GM21528 (cell line): Measurements from ENCODE around the gene ZNF148.
"Not testable (repeated sequence)": the region's sequence is repeated elsewhere in the genome, so short reads cannot be mapped to it uniquely, and the experiment has no call there.

Source experiments
- ATAC-seq: cut with Tn5 transposase; IDR thresholded peaks from one replicate; pipeline ENCODE4 v1.9.1; 2021; ENCODE audit warnings: mild to moderate bottlenecking, moderate library complexity; ENCODE audit not compliant: unreplicated experiment, low FRiP score

The ZNF148 gene, protein sequence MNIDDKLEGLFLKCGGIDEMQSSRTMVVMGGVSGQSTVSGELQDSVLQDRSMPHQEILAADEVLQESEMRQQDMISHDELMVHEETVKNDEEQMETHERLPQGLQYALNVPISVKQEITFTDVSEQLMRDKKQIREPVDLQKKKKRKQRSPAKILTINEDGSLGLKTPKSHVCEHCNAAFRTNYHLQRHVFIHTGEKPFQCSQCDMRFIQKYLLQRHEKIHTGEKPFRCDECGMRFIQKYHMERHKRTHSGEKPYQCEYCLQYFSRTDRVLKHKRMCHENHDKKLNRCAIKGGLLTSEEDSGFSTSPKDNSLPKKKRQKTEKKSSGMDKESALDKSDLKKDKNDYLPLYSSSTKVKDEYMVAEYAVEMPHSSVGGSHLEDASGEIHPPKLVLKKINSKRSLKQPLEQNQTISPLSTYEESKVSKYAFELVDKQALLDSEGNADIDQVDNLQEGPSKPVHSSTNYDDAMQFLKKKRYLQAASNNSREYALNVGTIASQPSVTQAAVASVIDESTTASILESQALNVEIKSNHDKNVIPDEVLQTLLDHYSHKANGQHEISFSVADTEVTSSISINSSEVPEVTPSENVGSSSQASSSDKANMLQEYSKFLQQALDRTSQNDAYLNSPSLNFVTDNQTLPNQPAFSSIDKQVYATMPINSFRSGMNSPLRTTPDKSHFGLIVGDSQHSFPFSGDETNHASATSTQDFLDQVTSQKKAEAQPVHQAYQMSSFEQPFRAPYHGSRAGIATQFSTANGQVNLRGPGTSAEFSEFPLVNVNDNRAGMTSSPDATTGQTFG

DNA sequence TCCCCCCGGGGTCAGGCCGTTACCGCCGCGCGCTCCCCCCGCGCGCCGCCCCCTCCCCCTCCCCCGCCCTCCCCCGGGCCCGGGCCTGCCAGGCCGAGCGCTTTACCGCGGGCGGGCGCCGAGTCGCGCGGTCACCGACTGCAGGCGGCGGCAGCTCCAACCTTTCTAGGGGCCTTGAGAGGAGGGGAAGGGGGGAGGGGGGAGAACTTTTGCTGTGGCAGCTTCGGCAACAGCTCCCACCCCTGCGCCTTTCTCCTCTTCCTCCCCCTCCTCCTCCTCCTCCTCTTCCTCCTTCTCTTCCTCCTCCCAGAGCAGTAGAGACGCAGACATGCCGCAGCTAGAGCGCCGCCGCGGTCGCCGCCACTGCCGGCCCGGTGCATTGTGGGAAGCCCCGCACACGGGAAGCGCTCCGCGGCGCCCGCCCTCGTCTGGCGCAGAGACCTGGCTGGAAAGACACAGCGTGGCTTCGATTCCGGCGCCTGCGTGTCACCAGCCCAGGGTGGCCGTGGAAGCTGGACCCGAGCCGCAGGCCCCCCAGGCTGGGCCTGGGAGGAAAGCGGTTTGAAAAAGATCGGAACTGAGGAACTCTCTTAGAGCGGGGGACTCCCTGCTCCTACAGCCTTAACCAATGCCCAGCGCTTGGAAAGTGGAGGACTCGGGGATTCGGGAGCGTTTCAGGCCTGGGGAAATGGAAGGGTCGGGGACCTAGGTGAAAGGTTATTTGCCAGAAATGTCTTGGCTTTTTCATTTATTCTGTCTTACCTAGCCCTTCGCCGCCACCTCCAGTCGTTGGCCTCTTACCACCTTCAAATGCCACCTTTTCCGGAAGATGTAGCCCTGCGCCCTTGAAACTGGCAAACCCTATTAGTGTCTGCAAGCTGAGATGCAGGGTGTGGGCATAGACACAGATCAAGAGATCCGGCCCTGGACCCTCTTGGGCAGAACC is at the start of gene ZNF148:
Gene ZNF148 (minus strand): TSS at position 330 of the 946 bp plus-strand sequence. CDS start 61,685 bp downstream, outside the sequence.
- peak; percentile 84 for ATAC-seq

GRCh38 chr3:125418306-125418705 is 43.2 kb upstream of the ZNF148 start:
- ATAC-seq: no peak

- ATAC-seq: no peak
Measured at GRCh38 chr3:125416235-125416634, 41.1 kb upstream of the ZNF148 start.

- ATAC-seq: no peak
Measured at GRCh38 chr3:125414669-125415068, 39.5 kb upstream of the ZNF148 start.

DNA sequence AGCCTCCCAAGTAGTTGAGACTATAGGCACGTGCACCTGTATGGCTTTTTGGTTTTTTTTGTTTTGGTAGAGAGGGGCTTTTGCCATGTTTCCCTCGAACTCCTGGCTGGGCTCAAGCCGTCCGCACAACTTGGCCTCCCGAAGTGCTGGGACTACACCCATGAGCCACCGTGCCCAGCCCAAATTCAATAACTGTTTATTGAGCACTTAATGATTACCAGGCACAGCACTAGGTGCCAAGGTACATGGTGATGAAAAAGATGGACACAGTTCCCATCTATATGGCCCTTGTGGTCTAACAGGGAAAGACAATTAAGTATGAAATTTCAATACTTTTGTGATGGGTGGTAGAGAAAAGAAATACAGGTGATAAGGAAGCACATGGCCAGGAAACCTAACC is 35.8 kb upstream of the ZNF148 start:
- no peak for ATAC-seq

GRCh38 chr3:125406070-125406469 is 30.9 kb upstream of the ZNF148 start:
- no peak for ATAC-seq

- ATAC-seq: not testable (repeated sequence)
Measured at GRCh38 chr3:125405515-125405914, 30.4 kb upstream of the ZNF148 start.

- ATAC-seq: no peak
Measured at GRCh38 chr3:125403789-125404188, 28.7 kb upstream of the ZNF148 start.

GRCh38 chr3:125402639-125403038 is 27.5 kb upstream of the ZNF148 start:
- no peak for ATAC-seq

GRCh38 chr3:125401402-125401801 is 26.3 kb upstream of the ZNF148 start:
- no peak for ATAC-seq

DNA sequence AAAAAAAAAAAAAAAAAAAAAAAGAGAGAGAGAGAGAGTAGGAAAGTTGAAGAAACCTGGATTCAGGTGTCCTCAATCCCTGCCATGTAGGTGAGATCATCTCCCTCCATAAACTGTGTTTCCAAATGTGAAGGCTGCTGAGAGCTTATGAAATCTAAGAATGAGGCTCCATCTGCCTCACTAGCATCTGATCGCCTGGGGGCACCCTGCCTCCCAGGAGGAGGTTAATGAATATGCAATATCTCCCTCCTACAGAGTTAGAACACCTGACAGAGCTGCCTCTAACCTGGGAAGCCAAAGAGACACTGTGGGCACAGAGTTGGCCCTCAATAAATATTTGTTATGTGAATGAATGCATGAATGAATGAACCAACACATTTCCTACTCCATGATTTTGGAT is 23.8 kb upstream of the ZNF148 start:
- no peak for ATAC-seq

- no peak for ATAC-seq
Measured at GRCh38 chr3:125395091-125395490, 20.0 kb upstream of the ZNF148 start.

DNA sequence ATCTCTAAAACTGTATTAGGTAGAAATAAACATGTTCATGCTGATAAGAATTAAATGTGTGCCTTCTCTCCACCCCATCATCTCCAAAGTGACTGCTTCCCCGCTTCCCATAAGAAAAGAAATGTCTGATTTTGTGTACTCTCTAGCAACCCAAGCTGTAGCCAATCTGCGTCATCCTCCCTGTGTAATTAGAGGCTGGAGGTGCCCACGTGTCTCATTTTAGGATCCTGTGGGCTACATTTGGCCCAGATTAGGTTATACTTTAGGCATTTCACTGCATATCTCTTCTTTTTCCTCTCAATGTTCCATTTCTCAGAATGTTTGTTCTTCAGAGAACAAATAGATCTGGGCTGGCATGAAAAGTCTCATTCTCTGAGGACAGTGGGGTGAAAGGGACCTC is 19.3 kb upstream of the ZNF148 start:
- ATAC-seq: no peak

DNA sequence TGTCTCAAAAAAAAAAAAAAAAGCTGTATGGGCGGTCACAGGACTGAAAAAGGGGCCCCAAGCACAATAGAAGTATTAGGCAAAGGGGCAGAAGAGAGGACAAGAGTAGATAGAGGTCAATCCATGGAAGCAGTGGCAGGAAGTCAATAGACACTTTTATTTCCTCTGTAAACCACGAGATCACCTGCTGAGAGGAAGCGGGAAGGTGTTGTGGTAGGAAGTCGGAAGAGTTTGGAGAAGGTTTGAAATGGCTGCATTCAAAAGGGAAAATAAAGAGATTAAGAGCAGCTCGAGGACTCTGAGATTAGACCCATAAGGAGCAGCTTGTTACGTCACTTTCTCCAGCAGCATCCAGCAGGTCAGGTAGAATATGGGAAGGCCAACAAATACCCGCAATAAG is 14.2 kb upstream of the ZNF148 start:
- ATAC-seq: no peak

- ATAC-seq: not testable (repeated sequence)
Measured at GRCh38 chr3:125388369-125388768, 13.2 kb upstream of the ZNF148 start.

GRCh38 chr3:125386811-125387210 is 11.7 kb upstream of the ZNF148 start:
- ATAC-seq: no peak

GRCh38 chr3:125383744-125384143 is 8.6 kb upstream of the ZNF148 start:
- ATAC-seq: no peak

DNA sequence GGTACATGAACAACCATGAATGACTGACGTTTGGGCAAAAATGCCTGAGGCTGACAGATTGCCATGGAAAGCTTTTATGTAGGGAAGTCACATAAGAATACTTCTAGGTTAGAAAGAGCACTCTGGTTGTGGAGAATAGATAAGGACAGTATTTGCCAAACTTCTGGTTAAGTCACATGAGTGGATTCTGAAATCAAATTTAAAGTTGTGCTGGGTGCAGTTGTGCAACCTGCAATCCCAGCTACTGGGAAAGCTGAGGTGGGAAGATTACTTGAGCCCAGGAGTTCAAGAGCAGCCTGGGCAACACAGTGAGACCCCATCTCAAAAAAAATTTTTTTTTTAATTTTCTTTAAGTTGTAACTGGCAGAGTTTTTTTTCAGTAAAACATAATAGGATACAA is 7.2 kb upstream of the ZNF148 start:
- ATAC-seq: no peak

DNA sequence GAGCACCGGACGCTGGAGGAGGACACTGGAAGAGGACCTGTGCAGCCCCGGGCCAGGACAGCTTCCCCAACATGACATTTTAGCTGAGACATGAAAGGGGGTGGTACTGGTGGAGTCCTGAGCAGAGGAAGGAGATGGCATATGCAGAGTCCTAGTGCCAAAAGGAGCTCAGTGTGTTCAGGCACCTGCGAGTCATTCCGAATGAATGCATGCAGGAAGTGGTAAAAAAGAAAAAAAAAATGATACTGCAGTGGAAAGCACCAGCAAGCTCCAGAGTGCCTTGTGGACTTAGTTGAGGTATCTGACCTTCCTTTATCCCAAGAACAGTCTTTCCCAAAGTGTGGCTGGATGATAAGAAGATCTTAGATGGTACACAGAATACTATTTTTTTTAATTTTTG is 6.6 kb upstream of the ZNF148 start:
- no peak for ATAC-seq

DNA sequence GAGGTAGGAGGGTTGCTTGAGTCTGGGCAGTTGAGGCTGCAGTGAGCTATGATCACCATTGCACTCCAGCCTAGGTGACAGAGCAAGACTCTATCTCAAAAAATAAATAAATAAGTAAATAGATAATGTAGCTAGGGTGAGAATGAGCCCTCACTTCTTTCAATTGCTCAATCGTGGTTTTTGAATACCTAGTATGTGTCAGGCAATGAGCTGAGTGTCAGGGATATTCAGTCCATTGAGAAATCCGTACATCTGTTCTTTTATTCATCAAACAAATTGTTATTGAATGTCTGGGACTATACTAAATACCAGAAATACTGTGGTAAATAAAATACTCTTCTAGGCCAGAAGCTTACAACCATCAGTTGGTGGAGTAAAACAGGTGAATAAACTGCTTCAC is 6.2 kb upstream of the ZNF148 start:
- no peak for ATAC-seq

- no peak for ATAC-seq
Measured at GRCh38 chr3:125379483-125379882, 4.4 kb upstream of the ZNF148 start.
